HEK293 (cell line): ENCODE data around the gene CDK5.

Source experiments
- CTCF ChIA-PET: fragments of 350-600 bp; formaldehyde crosslinking; extraction: SDS; loops from one replicate; lab custom pipeline; 2021; ENCODE audit warnings: antibody characterized with exemption; lab: Yijun Ruan, JAX
- POLR2A ChIA-PET: fragments of 300-600 bp; formaldehyde crosslinking; extraction: SDS; loops from one replicate; lab custom pipeline; 2020; ENCODE audit warnings: antibody characterized with exemption, inconsistent platforms; lab: Yijun Ruan, JAX
- H3K27ac ChIP-seq: fragments of 200-500 bp; sonication (Bioruptor generic); 2 replicates; pipeline ENCODE4 v1.5.1; 2014; ENCODE audit warnings: low read depth, low read length, control low read depth, inconsistent platforms; ENCODE audit errors: extremely low read depth
- H3K36me3 ChIP-seq, 2 experiments: fragments of 200-500 bp in 1 of 2; sonication (Bioruptor generic) in 1 of 2; 1 replicate in 1 of 2; 2 replicates in 1 of 2; pipeline ENCODE4 v1.5.1; 2014 to 2017; ENCODE audit warnings: inconsistent platforms in 2 of 2, low read length in 2 of 2; ENCODE audit not compliant: control insufficient read depth in 2 of 2, insufficient read depth in 1 of 2
- H3K4me1 ChIP-seq: fragments of 200-500 bp; sonication (Bioruptor generic); 2 replicates; pipeline ENCODE4 v1.5.1; 2014; ENCODE audit warnings: mild to moderate bottlenecking, low read length, inconsistent platforms; ENCODE audit not compliant: control insufficient read depth, insufficient read depth
- H3K4me3 ChIP-seq: 2 replicates; pipeline ENCODE4 v1.5.1; 2011; ENCODE audit warnings: low read depth, mild to moderate bottlenecking, control low read depth, low read length, moderate library complexity
- H3K9me3 ChIP-seq: fragments of 200-500 bp; sonication (Bioruptor generic); 2 replicates; pipeline ENCODE4 v1.5.1; 2014; ENCODE audit warnings: low read depth, low read length, inconsistent platforms; ENCODE audit not compliant: control insufficient read depth, insufficient read depth
- HOXA7 ChIP-seq: sonication (generic); formaldehyde crosslinking; IDR thresholded peaks from 2 replicates; pipeline ENCODE4 v1.8.1; 2022; ENCODE audit warnings: missing genetic modification reagents, borderline replicate concordance
- HOXD13 ChIP-seq: sonication (generic); formaldehyde crosslinking; IDR thresholded peaks from 2 replicates; pipeline ENCODE4 v1.8.0; 2022; ENCODE audit warnings: missing genetic modification reagents, borderline replicate concordance
- IKZF3 ChIP-seq: fragments of 450-650 bp; IDR thresholded peaks from 2 replicates; pipeline ENCODE4 v1.5.0; 2018; ENCODE audit warnings: missing biosample characterization, mild to moderate bottlenecking, missing genetic modification characterization, moderate library complexity
- MYNN ChIP-seq: fragments of 450-650 bp; formaldehyde crosslinking; IDR thresholded peaks from 2 replicates; pipeline ENCODE4 v1.5.1; 2016; ENCODE audit warnings: missing biosample characterization, missing genetic modification characterization, borderline replicate concordance
- MZF1 ChIP-seq: fragments of 450-650 bp; formaldehyde crosslinking; IDR thresholded peaks from 2 replicates; pipeline ENCODE4 v1.5.1; 2017; ENCODE audit warnings: missing biosample characterization, missing genetic modification characterization, borderline replicate concordance
- SALL2 ChIP-seq: fragments of 450-650 bp; formaldehyde crosslinking; IDR thresholded peaks from 2 replicates; pipeline ENCODE4 v1.5.0; 2017; ENCODE audit warnings: missing biosample characterization, mild to moderate bottlenecking, missing genetic modification characterization, borderline replicate concordance
- SCRT1 ChIP-seq: fragments of 450-650 bp; formaldehyde crosslinking; IDR thresholded peaks from 2 replicates; pipeline ENCODE4 v1.5.1; 2016; ENCODE audit warnings: missing biosample characterization, missing genetic modification characterization, borderline replicate concordance
- SP3 ChIP-seq: fragments of 450-650 bp; formaldehyde crosslinking; IDR thresholded peaks from 2 replicates; pipeline ENCODE4 v1.5.1; 2016; ENCODE audit warnings: missing biosample characterization, missing genetic modification characterization
- SP7 ChIP-seq: fragments of 450-650 bp; formaldehyde crosslinking; IDR thresholded peaks from 2 replicates; pipeline ENCODE4 v1.5.1; 2016; ENCODE audit warnings: missing biosample characterization, missing genetic modification characterization
- YY1 ChIP-seq: fragments of 450-650 bp; formaldehyde crosslinking; IDR thresholded peaks from 2 replicates; pipeline ENCODE4 v1.5.1; 2018; ENCODE audit warnings: missing biosample characterization, missing genetic modification characterization
- ZBTB44 ChIP-seq: fragments of 450-650 bp; IDR thresholded peaks from 2 replicates; pipeline ENCODE4 v1.5.1; 2018; ENCODE audit warnings: missing biosample characterization, mild to moderate bottlenecking, missing genetic modification characterization
- ZFP37 ChIP-seq: fragments of 450-650 bp; formaldehyde crosslinking; IDR thresholded peaks from 2 replicates; pipeline ENCODE4 v1.5.1; 2016; ENCODE audit warnings: missing biosample characterization, missing genetic modification characterization
- ZNF133 ChIP-seq: fragments of 450-650 bp; formaldehyde crosslinking; IDR thresholded peaks from 2 replicates; pipeline ENCODE4 v1.5.1; 2016; ENCODE audit warnings: missing biosample characterization, missing genetic modification characterization
- ZNF138 ChIP-seq: fragments of 450-650 bp; formaldehyde crosslinking; IDR thresholded peaks from 2 replicates; pipeline ENCODE4 v1.5.1; 2016; ENCODE audit warnings: missing biosample characterization, missing genetic modification characterization, borderline replicate concordance
- ZNF174 ChIP-seq: fragments of 450-650 bp; formaldehyde crosslinking; IDR thresholded peaks from 2 replicates; pipeline ENCODE4 v1.5.0; 2017; ENCODE audit warnings: missing biosample characterization, mild to moderate bottlenecking, missing genetic modification characterization
- ZNF239 ChIP-seq: fragments of 450-650 bp; formaldehyde crosslinking; IDR thresholded peaks from 2 replicates; pipeline ENCODE4 v1.5.1; 2016; ENCODE audit warnings: missing biosample characterization, missing genetic modification characterization
- ZNF26 ChIP-seq: fragments of 450-650 bp; formaldehyde crosslinking; IDR thresholded peaks from 2 replicates; pipeline ENCODE4 v1.5.1; 2016; ENCODE audit warnings: missing biosample characterization, missing genetic modification characterization
- ZNF274 ChIP-seq, 2 experiments: fragments of 200-500 bp in 1 of 2; fragments of 450-650 bp in 1 of 2; sonication (Bioruptor generic) in 1 of 2; formaldehyde crosslinking in 1 of 2; IDR thresholded peaks; 2 replicates each; pipeline versions ENCODE4 v1.5.1 to v1.6.1; 2014 to 2016; ENCODE audit warnings: borderline replicate concordance in 1 of 2, inconsistent platforms in 1 of 2, low read length in 1 of 2, missing biosample characterization in 1 of 2, missing genetic modification characterization in 1 of 2
- ZNF324 ChIP-seq: fragments of 450-650 bp; formaldehyde crosslinking; IDR thresholded peaks from 2 replicates; pipeline ENCODE4 v1.5.1; 2016; ENCODE audit warnings: missing biosample characterization, missing genetic modification characterization
- ZNF341 ChIP-seq: fragments of 450-650 bp; formaldehyde crosslinking; IDR thresholded peaks from 2 replicates; pipeline ENCODE4; 2016; ENCODE audit warnings: low read depth, missing biosample characterization, missing genetic modification characterization
- ZNF423 ChIP-seq: fragments of 450-650 bp; formaldehyde crosslinking; IDR thresholded peaks from 2 replicates; pipeline ENCODE4 v1.5.1; 2016; ENCODE audit warnings: missing biosample characterization, missing genetic modification characterization
- ZNF488 ChIP-seq: fragments of 450-650 bp; formaldehyde crosslinking; IDR thresholded peaks from 2 replicates; pipeline ENCODE4 v1.5.1; 2016; ENCODE audit warnings: missing biosample characterization, missing genetic modification characterization
- ZNF530 ChIP-seq: fragments of 450-650 bp; formaldehyde crosslinking; IDR thresholded peaks from 2 replicates; pipeline ENCODE4 v1.5.1; 2016; ENCODE audit warnings: low read depth, missing biosample characterization, missing genetic modification characterization
- ZNF560 ChIP-seq: fragments of 450-650 bp; formaldehyde crosslinking; IDR thresholded peaks from 2 replicates; pipeline ENCODE4 v1.5.1; 2017; ENCODE audit warnings: missing biosample characterization, missing genetic modification characterization, borderline replicate concordance
- ZNF629 ChIP-seq: fragments of 450-650 bp; formaldehyde crosslinking; IDR thresholded peaks from 2 replicates; pipeline ENCODE4 v1.5.1; 2017; ENCODE audit warnings: missing biosample characterization, missing genetic modification characterization
- ZNF776 ChIP-seq: fragments of 450-650 bp; formaldehyde crosslinking; IDR thresholded peaks from 2 replicates; pipeline ENCODE4 v1.5.0; 2017; ENCODE audit warnings: missing biosample characterization, missing genetic modification characterization, borderline replicate concordance
- ZNF777 ChIP-seq: fragments of 450-650 bp; formaldehyde crosslinking; IDR thresholded peaks from 2 replicates; pipeline ENCODE4 v1.5.1; 2017; ENCODE audit warnings: missing biosample characterization, missing genetic modification characterization, borderline replicate concordance
- ZNF785 ChIP-seq: fragments of 450-650 bp; formaldehyde crosslinking; IDR thresholded peaks from 2 replicates; pipeline ENCODE4 v1.5.1; 2016; ENCODE audit warnings: missing biosample characterization, missing genetic modification characterization
- ZNF830 ChIP-seq: fragments of 450-650 bp; IDR thresholded peaks from 2 replicates; pipeline ENCODE4 v1.5.0; 2018; ENCODE audit warnings: missing biosample characterization, missing genetic modification characterization, low read depth, mild to moderate bottlenecking, moderate library complexity
- ZSCAN16 ChIP-seq: fragments of 450-650 bp; formaldehyde crosslinking; IDR thresholded peaks from 2 replicates; pipeline ENCODE4 v1.5.1; 2016; ENCODE audit warnings: missing biosample characterization, missing genetic modification characterization
- TF ChIP-seq, protein P1 (sequence below): fragments of 450-650 bp; formaldehyde crosslinking; IDR thresholded peaks from 2 replicates; pipeline ENCODE4 v1.5.1; 2017; ENCODE audit warnings: missing biosample characterization, missing genetic modification characterization

Gene CDK5

GRCh38 chr7:151080522-151081169 lies 22.9 kb upstream of the CDK5 start, which contains the start of gene FASTK (continued):
- TF ChIP-seq ZNF239 (tag by site-specific recombination) (no peak), SALL2 (tag by site-specific recombination) (no peak), ZNF324 (no peak), SCRT1 (tag by site-specific recombination) (no peak), ZNF776 (no peak), ZNF138 (tag by site-specific recombination) (no peak), ZBTB44 (peak; percentile 33; the same call in 1 of the 2 replicates), HOXA7 (no peak), ZNF530 (tag by site-specific recombination) (no peak), YY1 (tag by site-specific recombination) (peak; percentile 95), ZNF785 (tag by site-specific recombination) (no peak), SP7 (tag by site-specific recombination) (0 out of 2 replicates have a peak, but pooled peaks have one; percentile 34), IKZF3 (tag by site-specific recombination) (peak; percentile 72), ZNF274 (IDR thresholded peaks at IDR 0.05; ENCODE audit: low read length) (no peak), ZNF274 (tag by site-specific recombination; IDR thresholded peaks at IDR 0.05; ENCODE audit: borderline replicate concordance) (no peak)

DNA sequence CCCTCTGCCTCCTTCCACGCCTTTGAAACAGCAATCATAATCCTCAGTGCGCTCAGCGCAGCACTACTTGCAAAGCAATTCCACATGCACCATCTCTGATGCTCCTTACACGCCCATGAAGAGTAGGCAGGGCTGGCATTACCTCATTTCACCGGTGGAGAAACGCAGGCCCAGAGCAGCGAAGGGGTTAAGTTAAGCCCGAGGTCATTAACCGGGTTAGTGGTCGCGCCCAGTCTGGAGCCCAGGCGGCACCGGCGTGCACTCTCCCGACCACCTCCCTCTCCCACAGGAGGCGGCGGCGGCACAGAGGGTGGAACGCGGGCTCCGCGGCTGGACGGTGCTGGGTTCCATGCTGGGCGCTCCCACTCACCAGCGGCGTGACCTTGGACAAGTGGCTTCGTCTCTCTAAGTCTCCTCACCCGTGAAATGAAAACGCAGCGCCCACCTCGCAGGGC lies 22.4 kb upstream of the CDK5 start:
- Histone ChIP-seq H3K9me3 (no peaks in the 10 kb centered on the region), H3K4me1 (peaks cover 7% of the 10 kb centered on the region; the same call in 1 of the 2 replicates), H3K36me3 (peaks cover 0 to 44% of the 10 kb centered on the region in 2 experiments; a peak in 1 of 3 replicates), H3K4me3 (peak overlapping the region; percentile 89), H3K27ac (peak overlapping the region; percentile 75)
- ChIA-PET POLR2A (interaction anchor here (0.6 to 4.8 kb wide), 16 partner anchors 8 to 147 kb away, joined by 3 to 22 read pairs (median 6); partner anchors contain the start of genes ABCB8, ABCF2 and CDK5), CTCF (interaction anchor here (0.6 to 1.6 kb wide), 2 partner anchors 17 to 31 kb away, joined by 3 to 8 read pairs; no protein-coding TSS in a partner anchor)
- TF ChIP-seq HOXD13 (CRISPR knock-in tag) (no peak), MZF1 (tag by site-specific recombination) (no peak), ZFP37 (peak; percentile 89), ZNF423 (tag by site-specific recombination) (0 out of 2 replicates have a peak, but pooled peaks have one; percentile 8), ZSCAN16 (tag by site-specific recombination) (no peak), SP3 (tag by site-specific recombination) (peak; percentile 56; the same call in 1 of the 2 replicates), ZNF560 (tag by site-specific recombination) (no peak), MYNN (tag by site-specific recombination) (no peak; the same call in 1 of the 2 replicates), ZNF488 (tag by site-specific recombination) (no peak), ZNF26 (tag by site-specific recombination) (no peak), ZNF629 (no peak), ZNF174 (tag by site-specific recombination) (no peak), ZNF830 (tag by site-specific recombination) (no peak), ZNF341 (tag by site-specific recombination) (peak; percentile 28; the same call in 1 of the 2 replicates), ZNF777 (no peak), ZNF133 (no peak)
- TF ChIP-seq, protein P1, sequence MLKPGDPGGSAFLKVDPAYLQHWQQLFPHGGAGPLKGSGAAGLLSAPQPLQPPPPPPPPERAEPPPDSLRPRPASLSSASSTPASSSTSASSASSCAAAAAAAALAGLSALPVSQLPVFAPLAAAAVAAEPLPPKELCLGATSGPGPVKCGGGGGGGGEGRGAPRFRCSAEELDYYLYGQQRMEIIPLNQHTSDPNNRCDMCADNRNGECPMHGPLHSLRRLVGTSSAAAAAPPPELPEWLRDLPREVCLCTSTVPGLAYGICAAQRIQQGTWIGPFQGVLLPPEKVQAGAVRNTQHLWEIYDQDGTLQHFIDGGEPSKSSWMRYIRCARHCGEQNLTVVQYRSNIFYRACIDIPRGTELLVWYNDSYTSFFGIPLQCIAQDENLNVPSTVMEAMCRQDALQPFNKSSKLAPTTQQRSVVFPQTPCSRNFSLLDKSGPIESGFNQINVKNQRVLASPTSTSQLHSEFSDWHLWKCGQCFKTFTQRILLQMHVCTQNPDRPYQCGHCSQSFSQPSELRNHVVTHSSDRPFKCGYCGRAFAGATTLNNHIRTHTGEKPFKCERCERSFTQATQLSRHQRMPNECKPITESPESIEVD (tag by site-specific recombination), result no peak
